GM12891 (cell line): ENCODE measurements around the gene SPATA3.

ENCODE experiments used
- POLR2A ChIP-seq: IDR thresholded peaks from 2 replicates; pipeline ENCODE4 v1.6.1; 2011; ENCODE audit warnings: low read depth, low read length, control low read depth
- POLR2AphosphoS5 ChIP-seq: IDR thresholded peaks from 2 replicates; pipeline ENCODE4 v1.6.1; 2011; ENCODE audit warnings: low read depth, low read length, control low read depth
- POU2F2 ChIP-seq: IDR thresholded peaks from 2 replicates; pipeline ENCODE4 v1.6.1; 2011; ENCODE audit warnings: low read depth, mild to moderate bottlenecking, control low read depth, low read length, moderate library complexity

DNA sequence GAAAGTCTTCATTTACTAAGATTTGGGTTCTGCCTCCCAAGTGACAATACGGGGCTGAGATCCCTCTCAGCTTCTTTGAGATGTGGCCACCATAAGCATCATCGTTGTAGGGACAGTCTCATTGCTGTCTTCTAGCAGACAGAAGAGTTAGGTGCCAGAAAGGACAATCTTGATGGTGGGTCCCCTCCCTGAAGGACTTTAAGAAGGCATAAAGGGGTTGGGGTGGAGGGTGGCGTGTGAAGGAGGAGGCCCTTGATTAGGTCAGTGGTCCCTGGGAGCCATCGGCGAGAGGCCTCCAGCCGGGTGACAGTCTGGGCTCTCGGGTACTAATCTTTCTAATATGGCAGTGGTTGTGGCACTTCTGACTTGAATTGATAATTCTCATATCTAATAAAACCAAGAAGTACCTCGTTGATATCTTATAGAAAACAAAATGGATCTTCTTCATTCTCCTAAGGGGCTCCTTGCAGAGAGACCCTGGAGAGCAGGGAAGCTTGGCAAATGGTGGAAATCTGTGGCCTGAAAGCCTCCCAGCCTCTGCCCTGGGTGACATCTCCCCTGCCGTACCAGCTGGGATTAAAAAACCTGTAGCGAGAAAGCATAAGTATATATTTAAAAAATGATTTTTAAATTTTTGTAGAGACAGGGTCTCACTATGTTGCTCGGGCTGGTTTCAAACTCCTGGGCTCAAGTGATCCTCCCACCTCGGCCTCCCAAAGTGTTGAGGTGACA lies 53.5 kb downstream of the SPATA3 start:
- TF ChIP-seq POLR2AphosphoS5, result no peak
- TF ChIP-seq POU2F2, result no peak
- no peak for TF ChIP-seq POLR2A
